GM21528 (cell line): ENCODE results near the gene KCNS3.

Experiments used
- ATAC-seq: cut with Tn5 transposase; IDR thresholded peaks from one replicate; pipeline ENCODE4 v1.9.1; 2021; ENCODE audit warnings: mild to moderate bottlenecking, moderate library complexity; ENCODE audit not compliant: unreplicated experiment, low FRiP score

KCNS3 gene

DNA sequence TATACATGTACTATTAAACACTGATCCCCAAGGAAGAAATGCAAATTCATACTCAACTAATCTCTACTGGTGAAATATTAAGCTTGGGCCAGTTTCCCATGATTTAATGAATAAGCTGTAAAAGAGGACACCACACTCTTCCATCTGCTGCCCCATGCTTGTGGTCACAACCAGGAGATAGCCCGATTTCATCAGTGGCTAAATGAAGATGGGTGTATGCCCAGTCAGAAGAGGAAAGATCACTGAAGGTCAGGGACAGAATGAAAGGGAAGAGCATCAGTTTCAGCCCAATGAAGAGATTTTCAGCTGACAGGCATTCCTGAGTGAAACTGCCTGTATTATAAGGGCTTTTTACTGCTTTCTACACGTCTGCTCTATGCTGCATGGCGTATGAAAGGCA is 103.5 kb downstream of the KCNS3 start:
- no peak for ATAC-seq
